Brain microvascular endothelial cell (primary cell): ENCODE results near the gene CD226.
"Not testable (repeated sequence)": the region's sequence is repeated elsewhere in the genome, so short reads cannot be mapped to it uniquely, and the experiment has no call there.

Experiments used
- DNase-seq: peaks from one replicate; pipeline ENCODE4 v3.0.0-alpha.2; 2020
- H3K27ac ChIP-seq: fragments of 250-450 bp; sonication (Bioruptor Pico); 2 replicates; pipeline ENCODE4 v1.5.1; 2020; ENCODE audit warnings: mild to moderate bottlenecking, moderate library complexity
- H3K27me3 ChIP-seq: fragments of 250-450 bp; sonication (Bioruptor Pico); replicated peaks from 2 replicates; pipeline ENCODE4 v1.5.1; 2020; ENCODE audit warnings: mild to moderate bottlenecking
- H3K36me3 ChIP-seq: fragments of 250-450 bp; sonication (Bioruptor Pico); replicated peaks from 2 replicates; pipeline ENCODE4 v1.5.1; 2020; ENCODE audit warnings: mild to moderate bottlenecking
- H3K4me3 ChIP-seq: 2 replicates; pipeline ENCODE4 v1.5.1; 2011; ENCODE audit warnings: low read depth, mild to moderate bottlenecking, control low read depth, low read length, moderate library complexity
- CTCF ChIP-seq: IDR thresholded peaks from 2 replicates; pipeline ENCODE4 v1.5.1; 2011; ENCODE audit warnings: low read depth, mild to moderate bottlenecking, moderate library complexity, low read length, control low read depth, inconsistent platforms; ENCODE audit errors: missing control alignments
- in situ Hi-C: cut with HindIII; loops from 2 replicates; pipeline ENCODE4 v1.10.0; 2017; ENCODE audit warnings: low sequenced_read_pairs, low pct_ligation_motif_present

CD226 gene

GRCh38 chr18:69840001-69840400 lies 107.7 kb downstream of the CD226 start:
- no peak overlapping the region for H3K27ac ChIP-seq
- in situ Hi-C loops: no loop called here
- TF ChIP-seq CTCF: no peak
- H3K27me3 ChIP-seq: no peaks in the 10 kb centered on the region
- DNase-seq: no peak
- no peak overlapping the region for H3K4me3 ChIP-seq
- no peaks in the 10 kb centered on the region for H3K36me3 ChIP-seq

- DNase-seq: no peak
- Histone ChIP-seq H3K27me3 (no peaks in the 10 kb centered on the region), H3K27ac (no peak overlapping the region), H3K4me3 (no peak overlapping the region), H3K36me3 (no peaks in the 10 kb centered on the region)
- no peak for TF ChIP-seq CTCF
- in situ Hi-C loops: no loop called here
These were observed 108.2 kb downstream of the CD226 start for GRCh38 chr18:69839497-69839896.

- in situ Hi-C loops: no loop called here
- no peak for TF ChIP-seq CTCF
- DNase-seq: no peak
- H3K27ac ChIP-seq: no peak overlapping the region
- H3K27me3 ChIP-seq: no peaks in the 10 kb centered on the region
- no peak overlapping the region for H3K4me3 ChIP-seq
- H3K36me3 ChIP-seq: no peaks in the 10 kb centered on the region
These were observed 108.9 kb downstream of the CD226 start for GRCh38 chr18:69838620-69839411.

- TF ChIP-seq CTCF: no peak
- Histone ChIP-seq H3K27me3 (no peaks in the 10 kb centered on the region), H3K4me3 (no peak overlapping the region), H3K27ac (no peak overlapping the region), H3K36me3 (no peaks in the 10 kb centered on the region)
- DNase-seq: no peak
- in situ Hi-C loops: no loop called here
These were observed 109.7 kb downstream of the CD226 start for GRCh38 chr18:69838003-69838402.

GRCh38 chr18:69834980-69835379 lies 112.7 kb downstream of the CD226 start:
- H3K36me3 ChIP-seq, H3K27me3 ChIP-seq, H3K27ac ChIP-seq, in situ Hi-C loops, H3K4me3 ChIP-seq, DNase-seq: not testable (repeated sequence)

- H3K36me3 ChIP-seq: no peaks in the 10 kb centered on the region
- in situ Hi-C loops: no loop called here
- no peaks in the 10 kb centered on the region for H3K27me3 ChIP-seq
- no peak overlapping the region for H3K27ac ChIP-seq
- no peak for DNase-seq
- H3K4me3 ChIP-seq: no peak overlapping the region
- TF ChIP-seq CTCF: no peak
These were observed 117.5 kb downstream of the CD226 start for GRCh38 chr18:69830189-69830588.
